COLO668 (cell line): ENCODE results near the gene NIPA2.

Source experiments
- DNase-seq: peaks from one replicate; lab custom pipeline; 2025; ENCODE audit not compliant: unreplicated experiment; lab: John Stamatoyannopoulos, UW

The NIPA2 gene

GRCh38 chr15:22895465-22896190 lies 57.2 kb downstream of the NIPA2 start:
- no peak for DNase-seq

- no peak for DNase-seq
Measured at GRCh38 chr15:22902046-22902445, 63.6 kb downstream of the NIPA2 start.

GRCh38 chr15:22902578-22902977 lies 64.1 kb downstream of the NIPA2 start:
- no peak for DNase-seq

- no peak for DNase-seq
Measured at GRCh38 chr15:22902981-22903380, 64.5 kb downstream of the NIPA2 start.

GRCh38 chr15:22903427-22903826 lies 65.0 kb downstream of the NIPA2 start:
- no peak for DNase-seq

- peak; percentile 95 for DNase-seq
Measured at GRCh38 chr15:22903961-22904534, 65.6 kb downstream of the NIPA2 start.

GRCh38 chr15:22904736-22905135 lies 66.3 kb downstream of the NIPA2 start:
- no peak for DNase-seq

- no peak for DNase-seq
Measured at GRCh38 chr15:22907161-22907950, 68.9 kb downstream of the NIPA2 start.

GRCh38 chr15:22908830-22909229 lies 70.4 kb downstream of the NIPA2 start:
- no peak for DNase-seq

- DNase-seq = no peak
Measured at GRCh38 chr15:22911306-22911705, 72.8 kb downstream of the NIPA2 start.

GRCh38 chr15:22912256-22912655 lies 73.8 kb downstream of the NIPA2 start:
- no peak for DNase-seq

GRCh38 chr15:22913646-22914380 lies 75.3 kb downstream of the NIPA2 start:
- no peak for DNase-seq

- no peak for DNase-seq
Measured at GRCh38 chr15:22915866-22916515, 77.5 kb downstream of the NIPA2 start.

- DNase-seq = no peak
Measured at GRCh38 chr15:22916606-22917350, 78.3 kb downstream of the NIPA2 start.

GRCh38 chr15:22917556-22917955 lies 79.1 kb downstream of the NIPA2 start:
- DNase-seq = no peak
